ENCODE results near the gene SLC22A2.
"Not testable (repeated sequence)": the region's sequence is repeated elsewhere in the genome, so short reads cannot be mapped to it uniquely, and the experiment has no call there.

GRCh38 chr6:160237597-160238275, 20.9 kb downstream of the SLC22A2 start:
- TF ChIP-seq POLR2AphosphoS5 (IDR thresholded peaks at IDR 0.05; ENCODE audit: low read depth, low read length); TAF1 (IDR thresholded peaks at IDR 0.05; ENCODE audit: borderline replicate concordance, low read depth, low read length): not testable (repeated sequence)

Measured in GM12892 (cell line).